Tibial nerve (tissue), 4 donors: ENCODE measurements around the gene SRGAP3.

Experiments
- CTCF ChIP-seq, 5 experiments: fragments of 200-600 bp in 3 of 5; fragments of 450-650 bp in 2 of 5; sonication (generic) in 3 of 5; IDR thresholded peaks; one replicate each; pipeline ENCODE4 v1.5.1; 2016 to 2019; ENCODE audit warnings: antibody characterized with exemption in 5 of 5, mild to moderate bottlenecking in 3 of 5, moderate library complexity in 2 of 5
- EP300 ChIP-seq, 2 donors: sonication (generic); formaldehyde crosslinking; IDR thresholded peaks; one replicate each; pipeline ENCODE4 v1.6.1; 2017; ENCODE audit warnings: antibody characterized with exemption in 2 of 2, mild to moderate bottlenecking in 1 of 2
- POLR2A ChIP-seq, 2 donors: fragments of 450-650 bp; IDR thresholded peaks; one replicate each; pipeline ENCODE4 v1.6.1; 2017; ENCODE audit warnings: antibody characterized with exemption in 2 of 2, mild to moderate bottlenecking in 2 of 2, moderate library complexity in 2 of 2

GRCh38 chr3:9021271-9022009 is 228.0 kb downstream of the SRGAP3 start:
- TF ChIP-seq CTCF (IDR thresholded peaks at IDR 0.05) (no peak), EP300 (IDR thresholded peaks at IDR 0.05) (no peak), POLR2A (IDR thresholded peaks at IDR 0.05) (no peak)
